ENCODE results near the gene SEMA5A. TPM values are rescaled to one million over a fixed set of nuclear protein-coding genes. Genes with fewer than 3 reads are reported as not detected.

The SEMA5A gene
- total and polyA plus RNA-seq, 2 of the 8 experiments (the other 6 are each of a cell fraction or from before 2014, with no cell fraction given): 5.3 to 8.9 TPM

DNA sequence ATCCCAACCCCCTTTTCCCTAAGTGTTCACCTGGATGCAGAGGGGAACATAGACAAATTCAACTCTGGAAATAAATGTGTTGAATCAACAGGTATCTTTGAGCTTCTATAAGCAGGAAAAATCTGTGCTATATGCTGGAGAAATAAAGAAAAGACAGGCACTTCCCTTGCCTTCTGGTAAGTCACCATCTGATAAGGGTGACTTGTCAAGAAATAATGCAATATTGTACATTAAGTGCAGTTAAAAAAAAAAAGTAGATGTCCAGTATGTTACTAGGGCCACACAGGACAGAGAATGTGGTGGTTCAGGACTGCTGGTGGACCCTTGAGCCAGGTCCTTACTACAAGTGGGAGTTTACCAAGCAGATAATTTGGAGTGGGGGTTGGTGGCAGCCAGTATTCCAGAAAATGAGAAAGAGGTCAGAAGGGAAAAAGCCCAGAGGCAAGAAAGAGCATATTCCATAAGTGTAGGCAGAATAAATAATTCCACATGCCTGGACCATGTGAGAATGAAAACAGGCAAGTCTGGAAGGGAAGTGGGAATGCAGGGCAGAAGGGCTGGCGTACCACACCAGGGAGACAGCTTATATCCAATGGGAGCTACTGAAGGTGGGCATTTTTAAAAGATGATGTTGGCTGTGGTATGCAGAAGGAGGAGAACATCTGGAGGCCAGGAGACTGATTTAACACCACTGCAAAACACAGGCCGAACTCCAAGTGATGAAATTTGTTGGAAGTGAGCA is 209.9 kb downstream of the SEMA5A start:
- Histone ChIP-seq H4K91ac (replicated peaks; ENCODE audit: insufficient read length, low read length) (no peak overlapping the region), H2AK5ac (ENCODE audit: low read depth, low read length) (no peak overlapping the region), H4K8ac (ENCODE audit: extremely low read depth, insufficient read depth, low read length) (no peak overlapping the region), H3K27ac (ENCODE audit: low read depth, low read length) (no peak overlapping the region), H2BK5ac (ENCODE audit: low read depth, low read length) (no peak overlapping the region), H3K79me1 (ENCODE audit: low read depth, low read length) (no peaks in the 10 kb centered on the region), H2BK120ac (replicated peaks; ENCODE audit: low read depth, low read length) (no peak overlapping the region), H2BK12ac (ENCODE audit: low read depth, low read length) (no peak overlapping the region), H3K56ac (replicated peaks; ENCODE audit: insufficient read length, low read depth, low read length) (no peak overlapping the region), H3K79me2 (ENCODE audit: control insufficient read depth in 1 of 2, insufficient read depth in 2 of 2, low read length in 2 of 2) (no peaks in the 10 kb centered on the region), H3K4me2 (ENCODE audit: insufficient read depth in 1 of 2, low read depth in 2 of 2, low read length in 2 of 2) (no peak overlapping the region), H3K4me1 (replicated peaks in 1 of 4; ENCODE audit: control insufficient read depth in 3 of 4, insufficient read depth in 4 of 4, low read length in 3 of 4) (no peaks in the 10 kb centered on the region), H3K23ac (ENCODE audit: insufficient read length) (no peak overlapping the region), H3K18ac (ENCODE audit: extremely low read depth, low read length) (no peak overlapping the region), H3K23me2 (ENCODE audit: low read depth, low read length) (no peaks in the 10 kb centered on the region), H3K14ac (ENCODE audit: insufficient read length) (no peak overlapping the region), H3K4ac (replicated peaks; ENCODE audit: insufficient read length, low read depth, low read length) (no peak overlapping the region), H3K4me3 (ENCODE audit: extremely low read depth in 1 of 4, insufficient read depth in 2 of 4, low read depth in 3 of 4, low read length in 4 of 4) (no peak overlapping the region), H3K36me3 (ENCODE audit: control insufficient read depth in 2 of 4, insufficient read depth in 4 of 4, low read length in 3 of 4) (no peaks in the 10 kb centered on the region), H3K27me3 (replicated peaks in 1 of 4; ENCODE audit: control insufficient read depth in 3 of 4, extremely low read depth in 1 of 4, insufficient read depth in 3 of 4, low read length in 3 of 4) (no peaks in the 10 kb centered on the region), H2BK20ac (ENCODE audit: low read length) (no peak overlapping the region), H3K9me3 (ENCODE audit: insufficient read depth in 2 of 2, low read depth in 1 of 2, low read length in 1 of 2) (no peaks in the 10 kb centered on the region), H4K20me1 (replicated peaks in 1 of 2; ENCODE audit: control insufficient read depth in 1 of 2, insufficient read depth in 2 of 2, low read length in 2 of 2) (peaks cover 0 to 3% of the 10 kb centered on the region in 2 experiments), H4K5ac (ENCODE audit: insufficient read length, low read depth, low read length) (no peak overlapping the region), H2BK15ac (ENCODE audit: low read length) (no peak overlapping the region), H3K9ac (replicated peaks in 1 of 4; ENCODE audit: extremely low read depth in 1 of 4, low read depth in 3 of 4, low read length in 3 of 4) (no peak overlapping the region), H2AFZ (ENCODE audit: low read length) (no peak overlapping the region)
- ChIA-PET POLR2A (ENCODE audit: partially characterized antibody) (no interaction called here), CTCF (ENCODE audit: partially characterized antibody) (interaction anchor here (0.9 kb wide), 1 partner anchor 21 kb away, joined by 3 read pairs; no protein-coding TSS in a partner anchor)
- FAIRE-seq: no peak
- WGBS, 2 experiments (ENCODE audit: extremely low coverage in 1 of 2, insufficient coverage in 1 of 2, insufficient read length in 1 of 2, insufficient replicate concordance in 2 of 2, low coverage in 1 of 2, low lambda C conversion rate in 2 of 2, missing lambda C conversion rate in 1 of 2): 92% methylated on average over 2 of the region's 2 CpGs; no CpG with 5 or more reads in 1 of the 2 experiments
- no peak for DNase-seq (ENCODE audit: low read depth in 1 of 2, low spot score in 2 of 2)
- TF ChIP-seq JUN (IDR thresholded peaks at IDR 0.05; ENCODE audit: low read depth, low read length) (no peak), SP1 (IDR thresholded peaks at IDR 0.05; ENCODE audit: low read depth, low read length) (no peak), KDM1A (IDR thresholded peaks at IDR 0.05; ENCODE audit: borderline replicate concordance, low read length) (no peak), FOSL1 (IDR thresholded peaks at IDR 0.05; ENCODE audit: insufficient read depth, low read depth, low read length) (no peak), HDAC2 (IDR thresholded peaks at IDR 0.05; ENCODE audit: borderline replicate concordance in 1 of 2, low read depth in 2 of 2, low read length in 2 of 2) (no peak), CHD1 (IDR thresholded peaks at IDR 0.05; ENCODE audit: low read depth, low read length) (no peak), CBX8 (IDR thresholded peaks at IDR 0.05; ENCODE audit: borderline replicate concordance, low read depth, low read length) (no peak), TAF7 (optimal IDR thresholded peaks at IDR 0.05; ENCODE audit: borderline replicate concordance, low read depth, low read length) (no peak), CHD2 (IDR thresholded peaks at IDR 0.05; ENCODE audit: low read length) (no peak), GABPA (IDR thresholded peaks at IDR 0.05; ENCODE audit: borderline replicate concordance, insufficient read depth, low read length) (no peak), CREB1 (IDR thresholded peaks at IDR 0.05) (no peak)
- TF ChIP-seq, protein P1, sequence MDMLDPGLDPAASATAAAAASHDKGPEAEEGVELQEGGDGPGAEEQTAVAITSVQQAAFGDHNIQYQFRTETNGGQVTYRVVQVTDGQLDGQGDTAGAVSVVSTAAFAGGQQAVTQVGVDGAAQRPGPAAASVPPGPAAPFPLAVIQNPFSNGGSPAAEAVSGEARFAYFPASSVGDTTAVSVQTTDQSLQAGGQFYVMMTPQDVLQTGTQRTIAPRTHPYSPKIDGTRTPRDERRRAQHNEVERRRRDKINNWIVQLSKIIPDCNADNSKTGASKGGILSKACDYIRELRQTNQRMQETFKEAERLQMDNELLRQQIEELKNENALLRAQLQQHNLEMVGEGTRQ (IDR thresholded peaks at IDR 0.05; ENCODE audit: low read length): no peak

All from H1 (cell line).